HL-60/S4 (cell line): ENCODE data around the gene CTNNA2.

Source experiments
- in situ Hi-C: fragments of 300-500 bp; cut with MboI; formaldehyde crosslinking; loops from 2 replicates; pipeline ENCODE4 v1.14.3; 2022; ENCODE audit warnings: low sequenced_read_pairs

Gene CTNNA2

DNA sequence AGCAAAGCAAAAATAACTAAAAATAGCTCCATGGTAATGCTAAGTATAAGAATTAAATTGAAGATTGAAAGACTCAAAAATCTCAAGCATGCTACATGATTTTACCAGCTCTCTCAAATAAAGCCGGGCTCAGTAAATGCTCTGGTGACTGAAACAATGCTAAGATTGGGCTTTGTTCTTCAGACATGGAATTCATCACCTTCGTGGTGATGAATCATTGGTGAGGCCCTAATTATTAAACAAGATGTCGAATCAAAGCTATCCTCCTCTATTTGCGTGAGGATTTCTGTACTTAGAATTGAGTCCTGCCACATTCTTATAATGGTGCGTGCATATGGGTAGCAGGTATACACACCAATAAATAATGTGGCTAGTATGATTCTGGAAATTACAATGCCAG, 850.5 kb downstream of the CTNNA2 start:
- in situ Hi-C loops: no loop called here

DNA sequence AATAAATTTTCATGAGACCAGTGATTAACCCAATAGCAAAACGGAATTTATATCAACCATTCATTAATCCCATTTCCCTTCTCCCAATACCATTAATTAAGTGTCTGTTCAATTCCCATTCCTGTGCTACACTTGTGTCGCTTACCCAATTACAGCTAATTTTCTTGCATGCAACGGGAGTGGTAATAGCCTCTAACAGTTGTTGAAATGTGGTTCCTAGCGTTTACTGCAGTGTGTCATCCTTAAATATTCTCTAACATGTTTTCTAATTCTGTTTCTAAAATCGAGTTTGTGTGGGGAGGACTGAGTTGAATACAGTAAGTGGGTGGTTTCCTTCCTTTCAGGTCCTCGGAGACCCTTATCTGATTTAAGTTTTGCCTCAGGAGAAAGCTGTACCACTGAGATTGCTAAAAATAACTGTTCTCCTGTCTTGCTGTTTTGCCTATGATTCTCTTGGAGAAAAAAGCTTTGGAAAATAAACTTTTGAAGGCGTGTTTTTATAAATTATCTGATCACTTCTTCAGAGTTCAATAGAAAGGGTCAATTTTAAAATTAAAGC, 851.0 kb downstream of the CTNNA2 start:
- in situ Hi-C loops: no loop called here

DNA sequence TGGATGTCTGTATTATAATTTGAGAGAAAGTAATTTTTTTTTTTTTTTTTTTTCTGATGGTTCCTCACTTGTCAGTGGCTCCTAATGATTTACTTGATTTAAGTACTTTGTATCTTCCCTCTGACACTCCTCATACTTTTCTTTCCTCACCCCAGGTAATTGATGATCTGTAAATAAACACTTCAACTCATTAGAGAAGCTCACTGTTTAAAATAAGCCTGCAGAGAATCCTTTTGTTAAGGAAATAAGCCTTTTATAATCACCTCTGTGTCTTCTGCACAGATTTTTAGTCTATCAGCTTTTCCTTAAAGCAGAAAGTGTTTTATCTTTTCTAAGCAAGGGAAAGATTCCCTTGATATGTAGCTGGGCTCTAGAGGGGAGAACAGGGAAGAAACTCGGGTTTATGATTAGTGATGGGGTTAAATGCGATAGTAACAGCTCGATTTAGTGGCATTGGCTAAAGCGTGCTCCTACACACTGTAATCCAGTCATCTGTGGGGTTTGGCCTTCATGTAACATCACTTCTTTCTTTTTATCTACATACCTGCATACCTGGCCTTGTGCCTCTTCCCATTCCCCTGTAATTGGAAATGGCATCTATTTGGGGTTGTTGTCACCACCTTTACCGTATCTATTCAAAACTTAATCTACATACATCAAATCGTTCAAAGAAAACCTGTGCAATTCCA, 851.8 kb downstream of the CTNNA2 start:
- in situ Hi-C loops: no loop called here

DNA sequence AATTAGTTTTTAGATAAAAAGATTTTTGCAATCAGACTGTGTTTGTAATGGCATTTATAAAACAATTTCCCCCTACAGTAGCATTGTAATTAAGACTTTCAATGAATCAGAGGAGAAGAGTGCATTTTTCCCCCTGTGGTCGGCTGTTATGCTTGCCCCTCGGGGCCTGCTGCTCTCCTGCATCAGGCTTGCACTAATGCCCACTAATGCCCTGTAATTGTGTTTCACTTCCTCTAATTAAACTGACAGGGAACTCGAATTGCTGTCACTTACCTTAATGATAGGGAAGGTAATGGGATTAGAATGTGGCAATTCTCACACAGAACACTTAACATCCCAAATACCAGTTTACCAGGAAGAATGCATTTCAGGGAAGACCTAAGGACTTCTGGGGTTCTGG, 852.9 kb downstream of the CTNNA2 start:
- in situ Hi-C loops: no loop called here

DNA sequence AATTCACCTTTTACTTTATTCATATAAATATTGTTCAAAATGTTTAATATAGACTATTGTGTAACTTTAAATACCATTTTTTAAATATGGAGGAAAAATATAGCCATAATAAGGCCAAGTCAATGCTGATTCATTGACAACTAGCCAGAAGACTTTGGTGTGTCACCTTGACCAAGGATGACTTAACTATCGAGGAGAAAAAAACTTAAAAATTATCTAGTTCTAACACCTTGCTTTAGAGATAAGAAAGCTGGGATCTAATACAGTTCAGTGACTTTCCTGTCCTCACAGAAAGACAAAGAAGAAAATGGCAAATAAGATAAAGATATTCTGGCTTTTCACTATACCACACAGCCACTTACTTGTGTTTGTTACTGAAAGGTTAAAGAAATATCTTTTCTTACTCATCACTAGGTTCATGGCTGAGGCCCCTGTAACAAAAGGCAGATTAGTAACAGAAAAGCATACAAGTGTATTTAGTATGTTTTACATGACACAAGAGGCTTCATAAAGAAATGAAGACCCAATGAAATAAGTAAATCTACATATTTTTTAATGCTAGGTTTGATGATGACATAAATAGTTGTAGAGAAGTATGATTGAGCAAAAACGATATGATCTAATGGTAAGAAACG, 857.6 kb downstream of the CTNNA2 start:
- in situ Hi-C loops: no loop called here

DNA sequence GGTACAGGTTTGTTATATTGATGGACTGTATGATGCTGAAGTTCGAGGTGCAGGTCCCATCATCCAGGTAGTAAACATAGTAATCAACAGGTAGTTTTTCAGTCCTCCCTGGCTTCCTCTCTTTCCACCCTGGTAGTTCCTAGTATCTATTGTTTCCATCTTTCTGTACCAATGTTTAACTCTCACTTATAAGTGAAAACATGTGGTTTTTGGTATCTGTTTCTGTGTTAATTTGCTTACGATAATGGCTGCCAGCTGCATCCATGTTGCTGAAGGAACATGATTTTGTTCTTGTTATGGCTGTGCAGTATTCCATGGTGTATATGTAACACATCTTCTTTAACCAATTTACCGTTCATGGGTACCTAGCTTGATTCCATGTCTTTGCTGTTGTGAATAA, 861.3 kb downstream of the CTNNA2 start:
- in situ Hi-C loops: no loop called here

DNA sequence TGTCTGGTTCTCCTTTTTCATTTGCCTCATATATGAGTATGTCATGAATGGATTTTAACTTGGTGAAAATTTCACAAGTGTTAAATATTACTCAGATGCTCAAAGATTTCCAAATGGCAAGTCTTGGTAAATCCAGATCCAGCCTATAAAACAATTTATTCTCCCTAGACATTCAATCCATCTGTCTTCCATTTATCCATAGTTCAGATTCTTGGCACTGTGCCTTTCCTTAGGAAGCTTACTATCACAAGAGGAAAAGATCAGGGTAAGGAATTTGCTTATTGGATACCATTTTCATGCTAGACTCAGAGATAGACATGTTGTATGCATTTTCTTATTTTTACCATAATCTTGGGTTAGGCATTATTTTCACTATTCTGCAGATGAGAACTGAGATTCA, 864.2 kb downstream of the CTNNA2 start:
- in situ Hi-C loops: no loop called here

DNA sequence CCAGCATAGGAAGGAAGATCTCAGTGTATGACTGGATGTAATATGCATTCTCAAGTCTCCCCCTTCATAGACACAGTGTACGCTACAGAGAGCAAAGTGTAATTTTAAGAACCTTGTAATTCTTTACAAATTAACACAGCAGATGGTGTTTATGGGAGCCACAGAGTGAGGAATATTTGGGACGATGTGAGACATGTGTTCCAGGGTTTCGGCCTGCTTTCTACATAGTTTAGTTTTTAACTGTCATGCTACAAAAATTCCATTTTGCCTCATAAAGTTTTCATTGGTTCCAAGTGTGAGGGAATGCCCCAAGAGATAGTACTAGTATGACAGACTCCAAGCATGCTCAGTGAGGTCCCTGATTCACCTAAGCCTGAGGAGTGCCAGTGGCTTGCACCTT, 867.9 kb downstream of the CTNNA2 start:
- in situ Hi-C loops: no loop called here

DNA sequence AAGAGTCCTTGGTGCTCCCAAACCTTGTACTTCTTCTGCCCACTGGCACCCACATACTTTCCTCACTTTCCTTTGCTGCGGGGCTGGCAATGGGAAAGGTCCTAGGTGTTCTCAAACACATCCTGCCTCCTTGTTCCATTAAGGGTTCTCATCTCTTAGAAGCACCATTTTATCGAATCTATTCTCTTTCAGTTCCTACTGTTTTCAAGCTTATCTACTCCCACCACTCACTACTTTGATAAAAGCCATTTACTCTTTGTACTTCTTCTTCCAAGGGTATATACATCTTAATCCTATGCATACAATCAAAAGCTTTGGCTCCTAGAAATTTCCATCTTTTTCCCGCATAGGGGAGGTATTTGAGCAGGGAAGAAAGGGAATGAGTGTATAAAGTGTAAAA, 868.8 kb downstream of the CTNNA2 start:
- in situ Hi-C loops: no loop called here

DNA sequence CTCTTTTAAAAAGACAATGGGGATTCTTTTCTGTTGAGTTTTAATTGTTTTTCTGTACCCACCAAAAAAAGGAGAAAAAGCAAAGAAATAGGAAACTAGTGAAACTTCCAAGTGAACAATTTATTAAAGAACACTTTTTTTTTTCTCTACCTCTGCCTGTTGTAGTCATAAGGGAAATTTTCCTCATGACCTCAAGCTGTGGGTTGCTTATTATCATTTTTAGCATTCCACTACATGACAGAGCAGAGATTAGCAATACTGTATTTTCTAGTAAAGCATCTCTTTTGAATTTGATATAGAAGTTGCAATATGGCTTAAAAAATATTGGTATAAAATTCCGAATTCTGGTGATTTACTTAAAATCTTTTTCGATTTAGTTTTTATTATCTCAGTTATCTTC, 879.6 kb downstream of the CTNNA2 start:
- in situ Hi-C loops: no loop called here

DNA sequence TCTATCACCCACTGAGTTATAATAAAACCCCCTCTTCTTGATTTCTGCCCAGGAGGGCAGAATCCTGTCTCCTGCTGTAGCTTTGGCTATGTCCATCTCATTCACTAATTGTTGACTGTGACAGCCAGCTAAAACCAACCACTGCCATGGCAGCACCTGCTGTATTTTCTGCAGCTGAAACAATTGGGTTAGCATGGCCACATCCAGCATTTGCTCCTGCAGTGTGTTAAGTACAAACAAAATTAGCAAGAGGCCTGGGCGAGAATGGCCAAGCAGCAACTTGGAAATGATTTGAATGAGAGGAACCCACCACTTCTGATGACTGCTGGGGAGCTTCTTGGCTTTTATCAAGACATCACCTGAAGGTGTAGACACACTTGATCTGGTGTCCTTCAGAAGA, 881.1 kb downstream of the CTNNA2 start:
- in situ Hi-C loops: no loop called here

DNA sequence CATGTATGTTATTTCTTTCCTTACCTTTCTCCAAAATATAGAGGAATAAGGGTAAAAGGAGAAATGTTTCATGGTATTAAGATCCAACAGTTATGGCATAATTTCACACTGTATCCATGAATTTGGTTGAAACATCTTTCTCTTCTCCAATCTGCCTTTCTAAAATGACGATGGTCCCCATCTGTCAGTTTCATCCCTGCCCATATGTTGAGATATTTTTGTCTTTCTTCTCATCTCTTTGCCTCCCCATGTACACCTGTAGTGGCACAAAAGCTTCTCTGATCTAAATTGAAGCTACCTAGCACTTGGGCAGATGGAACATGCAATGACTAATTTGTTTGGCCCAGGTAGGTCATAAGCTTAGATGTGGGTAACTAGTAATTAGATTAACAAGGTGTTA, 882.4 kb downstream of the CTNNA2 start:
- in situ Hi-C loops: no loop called here

DNA sequence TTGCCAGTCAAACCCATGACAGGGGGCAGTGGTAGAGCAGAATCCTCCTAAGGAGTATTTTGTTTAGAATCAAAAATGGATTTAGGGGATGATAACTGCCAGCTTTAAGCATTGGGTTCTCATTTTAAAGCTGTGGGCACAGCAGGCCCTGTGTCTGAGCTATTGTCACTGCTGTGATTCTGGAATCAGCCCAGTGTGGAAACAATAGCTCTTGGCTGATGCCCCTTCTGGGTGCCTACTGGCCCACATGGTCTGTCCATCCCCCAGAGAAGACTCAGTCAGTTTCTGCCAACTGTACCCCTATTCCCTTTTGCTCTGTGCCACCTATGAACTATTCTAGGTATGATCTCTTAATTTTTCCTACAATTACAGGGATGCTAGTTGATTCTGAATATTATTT, 883.4 kb downstream of the CTNNA2 start:
- in situ Hi-C loops: no loop called here

DNA sequence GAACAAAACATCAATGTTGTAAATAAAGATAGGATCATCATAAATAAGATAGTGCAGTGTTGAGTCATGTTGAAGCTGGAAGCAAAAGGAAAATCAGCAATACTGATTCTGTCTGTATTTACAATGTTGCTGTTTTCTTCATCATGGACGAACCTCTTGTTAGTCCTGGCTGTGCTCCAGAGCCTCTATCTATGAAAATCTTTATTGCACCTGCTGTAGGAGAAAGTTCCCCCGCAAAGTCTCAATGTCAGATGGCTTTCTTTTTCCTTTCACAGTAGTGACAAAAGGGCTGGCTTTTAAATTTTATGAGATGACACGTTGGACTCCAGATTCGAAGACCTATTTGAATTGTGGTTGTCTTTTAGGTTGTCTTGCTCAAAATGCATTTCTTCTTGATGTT, 890.2 kb downstream of the CTNNA2 start:
- in situ Hi-C loops: no loop called here

DNA sequence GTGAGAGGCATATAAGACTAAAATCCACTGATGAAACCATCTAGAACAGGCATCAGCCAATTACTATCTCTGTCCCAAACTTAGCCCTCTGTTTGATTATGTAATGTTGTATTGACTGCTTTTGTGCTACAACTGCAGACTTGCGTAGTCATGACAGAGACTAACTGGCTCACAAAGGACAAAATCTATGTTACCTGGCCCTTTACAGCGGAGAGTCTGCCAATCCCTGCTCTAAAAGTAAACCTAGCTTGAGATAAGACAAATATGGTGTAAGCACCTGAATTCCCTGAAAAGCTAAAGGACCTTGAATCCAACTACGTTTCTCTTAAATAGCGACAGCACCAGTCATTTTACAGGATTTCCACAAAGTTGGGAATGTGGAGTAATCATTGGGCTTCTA, 894.5 kb downstream of the CTNNA2 start:
- in situ Hi-C loops: no loop called here

DNA sequence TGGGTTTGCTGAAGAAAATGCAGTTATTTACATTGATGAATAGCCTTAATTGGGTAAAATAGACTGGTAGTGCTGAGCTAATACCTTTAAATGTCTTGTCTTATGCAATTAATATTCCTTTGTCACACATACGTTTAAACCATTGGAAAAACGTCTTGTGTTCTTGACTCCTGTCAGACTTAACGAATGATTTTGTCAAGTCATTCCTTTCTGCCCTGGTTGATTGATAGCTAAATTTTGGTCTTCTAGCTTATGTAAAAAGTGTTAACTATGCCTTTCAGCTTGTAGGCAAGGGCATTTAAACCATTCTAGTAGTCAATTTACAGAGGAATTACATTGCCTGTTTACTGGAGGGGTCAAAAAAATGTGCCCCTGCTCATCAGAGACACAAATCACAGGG, 897.5 kb downstream of the CTNNA2 start:
- in situ Hi-C loops: no loop called here

DNA sequence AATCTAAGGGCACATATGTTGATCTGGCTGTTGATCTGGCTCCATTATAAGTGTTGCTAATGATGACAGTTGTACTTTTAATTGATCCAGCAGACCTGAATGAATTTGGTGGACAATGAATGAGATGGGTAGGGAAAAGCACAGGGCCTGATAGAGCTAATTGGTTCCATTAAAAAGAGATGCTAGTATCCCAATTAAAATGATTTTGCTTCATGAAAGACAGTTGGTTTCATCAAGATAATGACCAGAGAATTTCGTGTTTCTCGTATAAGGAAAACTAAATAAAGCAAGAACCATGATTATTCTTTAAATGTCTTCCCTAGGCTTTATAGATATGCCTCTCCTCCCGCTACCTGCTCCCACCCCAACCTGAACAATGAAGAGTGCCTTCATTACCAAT, 900.3 kb downstream of the CTNNA2 start:
- in situ Hi-C loops: no loop called here

DNA sequence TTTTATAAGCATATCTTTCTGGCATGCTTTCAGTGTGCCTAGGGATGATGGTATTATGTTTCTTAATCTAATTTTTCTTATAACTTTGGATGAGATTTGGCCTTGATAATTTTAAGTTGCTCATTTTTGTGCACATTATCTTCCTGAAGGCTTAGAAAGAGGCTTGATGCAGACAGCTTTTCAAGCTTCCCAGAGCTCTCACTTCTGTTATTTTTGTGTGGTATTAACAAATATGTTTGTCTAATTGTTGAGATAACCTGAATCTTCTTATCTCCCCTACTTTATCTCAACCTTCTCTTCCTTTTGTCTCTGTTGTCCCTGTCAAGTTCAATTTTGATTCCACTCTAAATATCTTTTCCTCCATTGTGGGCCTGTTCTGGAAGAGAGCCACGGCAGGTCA, 904.9 kb downstream of the CTNNA2 start:
- in situ Hi-C loops: no loop called here

DNA sequence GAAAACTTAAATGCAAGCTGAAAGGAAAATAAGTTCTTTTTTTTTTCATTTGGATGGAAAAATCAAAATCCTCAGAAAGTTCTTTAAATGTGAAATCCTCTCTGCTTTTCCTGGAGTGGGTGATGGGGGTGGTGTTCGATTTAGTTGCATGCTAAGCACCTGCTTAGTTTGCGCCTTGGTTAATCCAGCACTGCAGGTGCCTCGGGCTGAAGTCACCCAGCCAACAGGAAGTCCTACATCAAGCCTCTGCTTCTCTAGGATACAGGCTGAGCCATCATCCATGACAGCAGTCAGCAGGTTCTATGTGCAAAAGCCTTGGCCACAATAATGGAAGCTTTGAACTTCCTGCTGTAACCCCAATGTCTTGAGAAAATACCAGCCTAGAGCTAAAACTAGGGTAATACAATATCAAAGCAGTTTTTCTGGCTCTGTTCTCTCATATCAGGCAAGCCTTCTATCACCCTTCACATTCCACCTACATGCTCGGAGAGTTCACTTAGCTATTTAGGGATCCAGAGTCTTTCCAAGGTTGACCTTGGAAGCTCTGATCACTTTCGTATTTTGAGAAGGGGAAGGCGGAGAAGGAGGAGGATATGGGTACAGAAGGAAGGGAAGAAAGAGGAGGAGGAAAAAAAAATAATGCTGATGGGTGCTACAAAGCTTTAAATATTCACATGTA, 907.8 kb downstream of the CTNNA2 start:
- in situ Hi-C loops: no loop called here

DNA sequence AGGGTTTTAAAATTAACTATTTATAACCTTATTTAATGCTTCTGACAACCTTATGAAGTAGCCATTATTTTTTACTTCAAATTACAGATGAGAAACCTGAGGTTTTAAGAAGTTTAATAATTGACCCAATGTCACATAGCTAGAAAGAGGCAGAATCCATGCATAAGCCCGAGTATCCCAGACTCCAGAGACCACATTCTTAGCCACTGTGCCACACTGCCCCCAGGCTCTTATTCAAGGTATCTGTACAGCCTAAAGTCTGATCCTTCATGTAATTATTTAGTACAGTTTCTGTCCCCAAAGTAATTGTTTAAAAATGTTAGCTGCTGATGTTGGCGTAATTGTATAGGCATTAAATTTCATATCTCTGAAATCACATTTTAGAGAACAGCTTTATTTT, 916.4 kb downstream of the CTNNA2 start:
- in situ Hi-C loops: no loop called here

DNA sequence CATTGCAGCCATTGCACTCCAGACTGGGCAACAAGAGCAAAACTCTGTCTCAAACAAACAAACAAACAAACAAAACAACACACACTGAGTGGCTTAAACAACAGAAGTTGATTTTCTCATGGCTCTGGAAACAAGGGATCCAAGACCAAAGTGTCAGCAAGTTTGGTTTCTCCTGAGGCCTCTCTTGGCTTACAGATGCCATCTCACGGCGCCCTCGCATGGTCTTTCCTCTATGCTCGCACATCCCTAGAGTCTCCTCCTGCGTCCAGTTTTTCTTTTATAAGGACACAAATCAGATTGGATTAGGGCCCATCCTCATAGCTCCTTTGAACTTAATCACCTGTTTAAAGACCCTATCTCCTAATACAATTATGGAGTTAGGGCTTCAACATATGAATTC, 925.1 kb downstream of the CTNNA2 start:
- in situ Hi-C loops: no loop called here

DNA sequence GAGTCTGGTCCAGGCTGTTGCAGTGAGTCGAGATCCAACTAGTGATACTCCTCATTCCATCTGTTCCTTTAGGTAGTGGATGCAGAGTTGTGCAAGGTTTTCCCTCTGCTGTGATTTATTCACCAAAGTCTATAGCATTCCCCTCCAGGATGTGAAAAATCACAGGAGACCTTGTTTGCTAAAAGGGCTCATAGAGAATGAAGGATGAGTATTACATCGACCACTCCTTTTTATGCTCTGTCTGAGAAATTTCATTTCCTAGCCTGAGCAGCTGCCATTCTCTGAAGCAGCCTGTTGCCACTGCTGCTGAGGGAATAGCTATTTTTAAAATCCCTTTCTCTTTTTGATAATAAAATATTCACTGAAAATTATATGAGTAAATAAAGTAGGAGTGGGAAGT, 925.8 kb downstream of the CTNNA2 start:
- in situ Hi-C loops: no loop called here
